Fibroblast of pulmonary artery (primary cell): ENCODE measurements around the gene NASP.
A peak's percentile ranks its signal among the peaks of the same experiment; 100 is the strongest.

ENCODE experiments used
- DNase-seq: peaks from one replicate; pipeline ENCODE4 v3.0.0-alpha.2; 2010; ENCODE audit warnings: low read depth
- H3K4me3 ChIP-seq: replicated peaks from 2 replicates; pipeline ENCODE4 v1.5.1; 2011; ENCODE audit warnings: low read depth, mild to moderate bottlenecking, control low read depth, low read length, moderate library complexity
- TF ChIP-seq, protein P1 (sequence below): IDR thresholded peaks from 2 replicates; pipeline ENCODE4 v1.5.1; 2011; ENCODE audit warnings: mild to moderate bottlenecking, control low read depth, low read length, inconsistent platforms; ENCODE audit errors: missing control alignments

NASP gene

DNA sequence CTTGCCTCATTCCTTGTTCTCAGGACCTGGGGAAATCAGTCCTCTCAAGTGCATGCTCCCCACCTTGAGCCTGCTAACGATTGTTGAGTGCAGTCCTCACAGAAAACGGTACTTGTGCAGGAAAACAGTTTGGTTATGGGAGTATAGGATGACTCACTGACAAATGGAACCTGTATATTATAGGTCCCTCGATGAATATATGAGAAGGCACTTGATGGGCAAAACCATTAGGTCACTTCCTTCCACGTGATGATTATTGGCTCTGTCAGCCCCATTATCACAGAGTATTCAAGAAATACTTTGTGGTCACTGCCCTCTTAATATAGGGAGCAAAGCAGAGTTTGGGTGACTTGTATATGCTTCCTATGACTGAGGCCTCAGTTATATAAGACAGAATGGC lies 33.8 kb downstream of the NASP start:
- TF ChIP-seq, protein P1, sequence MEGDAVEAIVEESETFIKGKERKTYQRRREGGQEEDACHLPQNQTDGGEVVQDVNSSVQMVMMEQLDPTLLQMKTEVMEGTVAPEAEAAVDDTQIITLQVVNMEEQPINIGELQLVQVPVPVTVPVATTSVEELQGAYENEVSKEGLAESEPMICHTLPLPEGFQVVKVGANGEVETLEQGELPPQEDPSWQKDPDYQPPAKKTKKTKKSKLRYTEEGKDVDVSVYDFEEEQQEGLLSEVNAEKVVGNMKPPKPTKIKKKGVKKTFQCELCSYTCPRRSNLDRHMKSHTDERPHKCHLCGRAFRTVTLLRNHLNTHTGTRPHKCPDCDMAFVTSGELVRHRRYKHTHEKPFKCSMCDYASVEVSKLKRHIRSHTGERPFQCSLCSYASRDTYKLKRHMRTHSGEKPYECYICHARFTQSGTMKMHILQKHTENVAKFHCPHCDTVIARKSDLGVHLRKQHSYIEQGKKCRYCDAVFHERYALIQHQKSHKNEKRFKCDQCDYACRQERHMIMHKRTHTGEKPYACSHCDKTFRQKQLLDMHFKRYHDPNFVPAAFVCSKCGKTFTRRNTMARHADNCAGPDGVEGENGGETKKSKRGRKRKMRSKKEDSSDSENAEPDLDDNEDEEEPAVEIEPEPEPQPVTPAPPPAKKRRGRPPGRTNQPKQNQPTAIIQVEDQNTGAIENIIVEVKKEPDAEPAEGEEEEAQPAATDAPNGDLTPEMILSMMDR = no peak
- peak; percentile 51 for DNase-seq
- H3K4me3 ChIP-seq = no peak overlapping the region

DNA sequence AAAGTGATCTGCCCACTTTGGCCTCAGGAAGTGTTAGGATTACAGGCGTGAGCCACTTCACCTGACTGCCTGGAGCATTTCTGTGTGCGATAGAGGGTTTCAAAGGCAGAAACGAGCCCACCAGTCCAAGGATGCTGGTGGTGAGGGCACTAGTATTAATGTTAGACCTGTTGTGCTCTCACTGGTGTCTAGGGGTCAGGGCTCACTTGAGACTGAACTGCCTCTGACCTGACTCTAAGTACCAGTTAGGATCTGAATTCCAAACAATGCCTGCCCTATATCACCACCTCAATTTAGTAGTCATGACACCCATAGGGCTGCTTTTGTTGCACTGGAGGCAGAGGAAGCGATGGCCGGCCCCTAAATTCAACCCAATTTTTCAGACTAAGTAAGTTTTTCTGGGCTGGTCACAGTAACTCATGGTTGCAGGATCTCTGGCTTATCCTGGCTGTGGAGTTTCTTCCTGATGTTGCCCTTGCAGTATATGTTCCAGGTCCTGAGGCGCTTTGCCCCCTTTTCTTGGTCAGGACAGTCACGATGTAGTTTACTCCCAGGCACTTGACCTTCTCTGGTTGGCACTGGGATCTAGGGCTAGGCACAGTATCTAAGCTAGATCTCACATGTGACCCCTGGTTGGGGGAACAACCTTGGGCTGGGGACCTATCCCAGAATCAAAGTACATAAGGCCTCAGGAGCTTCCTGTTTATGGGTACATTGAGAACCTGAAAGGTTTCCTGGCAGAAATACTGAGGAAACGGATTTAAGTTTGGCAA lies 35.5 kb downstream of the NASP start:
- DNase-seq = no peak
- no peak overlapping the region for H3K4me3 ChIP-seq
- TF ChIP-seq, protein P1 = no peak

DNA sequence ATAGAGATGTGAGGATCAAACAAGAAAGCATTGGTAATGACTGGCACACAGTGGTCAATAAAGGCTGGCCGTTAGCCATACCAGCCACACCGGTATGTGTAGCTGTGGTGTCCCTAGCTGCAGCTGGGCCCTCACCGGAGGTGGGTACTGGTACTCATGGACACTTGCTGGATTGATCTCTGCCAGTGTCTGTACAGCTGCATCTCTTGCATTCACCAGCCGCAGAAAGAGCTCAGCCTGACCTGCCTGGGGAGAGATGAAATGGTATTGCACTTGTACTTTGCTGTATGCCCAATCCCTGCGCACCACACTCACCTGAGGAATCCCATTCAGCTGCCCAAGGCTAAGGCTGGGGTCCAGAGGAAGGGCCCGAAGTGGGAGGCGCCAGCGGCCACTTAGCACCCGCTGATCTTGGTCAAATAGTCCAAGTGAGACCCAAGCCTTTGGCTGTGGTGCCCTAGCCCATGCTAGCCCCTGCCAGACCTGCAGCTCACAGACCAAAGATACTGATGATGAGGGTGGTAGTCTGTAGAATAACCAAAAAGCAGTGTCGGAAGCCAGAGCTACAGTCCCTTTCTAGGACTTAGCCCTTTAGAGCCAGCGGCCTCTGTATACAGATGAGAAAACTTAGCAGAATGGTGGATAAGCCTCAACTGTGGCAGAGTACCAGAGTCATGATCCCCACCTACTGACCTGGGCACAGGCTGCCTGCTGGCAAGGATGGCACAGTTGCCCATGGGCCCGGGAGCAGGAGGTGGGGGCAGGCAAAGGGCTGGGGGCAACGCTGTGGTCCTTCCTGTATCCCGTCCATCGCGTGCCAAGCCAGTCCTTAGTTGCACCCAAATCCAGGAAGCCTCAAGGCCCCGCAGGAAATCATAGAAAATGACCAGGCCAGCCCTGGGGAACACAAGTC lies 37.0 kb downstream of the NASP start:
- H3K4me3 ChIP-seq = no peak overlapping the region
- TF ChIP-seq, protein P1 = no peak
- DNase-seq = no peak

DNA sequence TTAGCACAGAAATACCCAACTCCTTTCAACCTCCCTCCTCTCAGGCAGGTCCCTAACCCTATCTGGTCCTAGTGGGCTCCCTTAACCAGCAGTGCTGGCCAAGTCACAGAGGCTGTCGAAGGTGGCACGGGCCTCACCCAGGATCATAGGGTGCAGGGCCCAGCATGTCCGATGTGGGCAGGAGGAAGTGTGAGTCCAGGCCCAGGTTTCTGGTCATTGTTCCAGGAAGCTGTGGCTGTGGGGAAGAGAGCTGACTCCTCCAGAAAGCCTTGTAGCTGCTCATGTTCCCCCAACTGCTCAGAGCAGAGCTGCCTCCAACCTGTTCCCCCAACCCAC lies 37.6 kb downstream of the NASP start:
- no peak overlapping the region for H3K4me3 ChIP-seq
- no peak for DNase-seq
- TF ChIP-seq, protein P1 = no peak

DNA sequence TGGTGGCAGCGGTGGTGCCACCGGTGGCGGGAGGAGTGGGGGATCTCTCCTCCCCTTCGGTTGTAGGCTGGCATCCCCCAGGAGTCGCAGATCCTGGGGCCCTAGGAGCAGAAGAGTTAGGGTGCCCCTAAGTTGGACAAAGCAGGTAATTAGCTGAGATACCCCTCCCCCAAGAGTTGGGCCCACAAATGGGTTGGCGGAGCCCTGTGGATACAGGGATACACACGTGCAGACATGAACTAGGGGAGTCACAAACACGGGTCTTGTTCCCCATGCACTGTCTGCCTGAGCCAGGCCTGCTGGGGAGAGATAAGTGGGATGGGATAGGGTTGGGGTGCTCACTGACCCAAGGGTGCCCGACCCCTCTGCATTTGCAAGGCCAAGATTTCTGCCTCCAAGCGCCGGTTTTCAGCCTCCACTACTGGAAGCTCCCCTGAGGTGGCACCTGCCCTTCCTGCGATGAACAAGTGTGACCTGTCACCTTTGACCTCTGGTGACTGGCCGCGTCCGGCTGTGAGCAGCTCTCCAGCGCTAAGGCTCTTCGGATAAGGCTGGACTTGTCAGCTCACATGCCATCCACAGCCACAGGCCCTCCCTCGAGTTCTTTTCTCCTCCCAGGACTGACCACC lies 38.2 kb downstream of the NASP start:
- H3K4me3 ChIP-seq = no peak overlapping the region
- TF ChIP-seq, protein P1 = no peak
- DNase-seq = no peak

DNA sequence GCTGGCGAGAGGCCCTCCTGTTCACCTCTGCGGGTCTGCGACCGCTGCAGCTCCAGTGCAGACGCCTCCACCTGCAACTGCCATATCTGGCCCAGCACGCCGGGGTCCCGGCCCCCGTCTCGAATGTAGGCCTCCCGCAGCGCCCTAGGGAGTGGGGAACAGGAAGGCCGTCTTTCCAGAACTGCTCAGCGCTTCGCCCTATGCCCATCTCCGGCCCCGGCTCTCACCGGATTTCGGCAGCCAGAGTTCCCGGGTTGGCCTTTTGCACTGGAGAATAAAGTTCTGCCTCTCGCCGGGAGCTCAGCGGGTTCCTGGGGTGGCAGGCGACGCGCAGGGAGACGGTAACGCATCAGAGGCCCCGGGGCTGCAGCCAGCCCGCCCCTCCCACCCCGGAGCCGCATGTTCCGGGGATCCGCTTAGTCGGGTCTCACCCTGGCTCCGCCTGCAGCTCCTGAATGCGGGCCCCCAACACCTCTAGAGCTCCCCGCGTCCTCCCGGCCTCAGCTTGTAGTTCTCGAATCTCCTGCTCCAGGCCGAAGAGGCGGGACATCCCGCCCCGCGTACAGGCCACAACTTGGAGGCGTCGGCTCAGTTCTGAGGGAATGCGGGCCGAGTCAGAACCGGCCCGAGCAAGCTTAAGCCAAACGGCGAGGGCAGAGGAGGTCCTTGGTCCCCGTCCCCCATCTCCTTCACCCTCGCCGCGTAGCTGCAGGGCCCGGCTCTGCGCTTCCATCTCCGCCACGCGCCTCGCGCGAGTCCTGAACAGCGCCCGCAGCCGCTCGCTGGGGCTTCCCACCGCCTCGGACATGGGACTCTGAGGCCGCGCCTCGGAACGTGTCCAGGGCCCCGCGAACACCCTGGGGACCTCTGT lies 38.9 kb downstream of the NASP start:
- no peak for DNase-seq
- H3K4me3 ChIP-seq = no peak overlapping the region
- TF ChIP-seq, protein P1 = no peak
